AG09309 (cell line): ENCODE measurements around the gene MON2.
A peak's percentile ranks its signal among the peaks of the same experiment; 100 is the strongest.

ENCODE experiments used
- DNase-seq: peaks from one replicate; pipeline ENCODE4 v3.0.0-alpha.2; 2010; ENCODE audit warnings: low read depth
- H3K4me3 ChIP-seq: 2 replicates; pipeline ENCODE4 v1.5.1; 2011; ENCODE audit warnings: mild to moderate bottlenecking, low read depth, low read length, moderate library complexity; ENCODE audit not compliant: control insufficient read depth
- TF ChIP-seq, protein P1 (sequence below): IDR thresholded peaks from 2 replicates; pipeline ENCODE4 v1.5.1; 2011; ENCODE audit warnings: mild to moderate bottlenecking, low read depth, low read length, inconsistent platforms; ENCODE audit not compliant: insufficient read depth, control insufficient read depth; ENCODE audit errors: missing control alignments

MON2 gene

DNA sequence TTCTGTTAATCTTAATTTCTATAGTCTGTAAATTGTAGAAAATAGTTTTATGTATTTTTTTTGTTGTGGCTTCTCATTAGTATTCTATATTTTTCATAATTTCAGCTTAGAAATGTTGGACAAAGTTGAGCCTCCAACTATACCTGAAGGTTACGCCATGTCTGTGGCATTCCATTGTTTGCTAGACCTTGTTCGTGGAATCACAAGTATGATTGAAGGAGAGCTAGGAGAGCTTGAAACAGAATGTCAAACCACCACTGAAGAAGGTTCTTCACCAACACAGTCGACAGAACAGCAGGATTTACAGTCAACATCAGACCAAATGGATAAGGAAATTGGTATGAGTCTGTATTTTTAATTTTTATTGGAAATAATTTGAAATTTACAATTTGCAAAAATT is 65.7 kb downstream of the MON2 start:
- no peak overlapping the region for H3K4me3 ChIP-seq
- TF ChIP-seq, protein P1, sequence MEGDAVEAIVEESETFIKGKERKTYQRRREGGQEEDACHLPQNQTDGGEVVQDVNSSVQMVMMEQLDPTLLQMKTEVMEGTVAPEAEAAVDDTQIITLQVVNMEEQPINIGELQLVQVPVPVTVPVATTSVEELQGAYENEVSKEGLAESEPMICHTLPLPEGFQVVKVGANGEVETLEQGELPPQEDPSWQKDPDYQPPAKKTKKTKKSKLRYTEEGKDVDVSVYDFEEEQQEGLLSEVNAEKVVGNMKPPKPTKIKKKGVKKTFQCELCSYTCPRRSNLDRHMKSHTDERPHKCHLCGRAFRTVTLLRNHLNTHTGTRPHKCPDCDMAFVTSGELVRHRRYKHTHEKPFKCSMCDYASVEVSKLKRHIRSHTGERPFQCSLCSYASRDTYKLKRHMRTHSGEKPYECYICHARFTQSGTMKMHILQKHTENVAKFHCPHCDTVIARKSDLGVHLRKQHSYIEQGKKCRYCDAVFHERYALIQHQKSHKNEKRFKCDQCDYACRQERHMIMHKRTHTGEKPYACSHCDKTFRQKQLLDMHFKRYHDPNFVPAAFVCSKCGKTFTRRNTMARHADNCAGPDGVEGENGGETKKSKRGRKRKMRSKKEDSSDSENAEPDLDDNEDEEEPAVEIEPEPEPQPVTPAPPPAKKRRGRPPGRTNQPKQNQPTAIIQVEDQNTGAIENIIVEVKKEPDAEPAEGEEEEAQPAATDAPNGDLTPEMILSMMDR: no peak
- DNase-seq: no peak

DNA sequence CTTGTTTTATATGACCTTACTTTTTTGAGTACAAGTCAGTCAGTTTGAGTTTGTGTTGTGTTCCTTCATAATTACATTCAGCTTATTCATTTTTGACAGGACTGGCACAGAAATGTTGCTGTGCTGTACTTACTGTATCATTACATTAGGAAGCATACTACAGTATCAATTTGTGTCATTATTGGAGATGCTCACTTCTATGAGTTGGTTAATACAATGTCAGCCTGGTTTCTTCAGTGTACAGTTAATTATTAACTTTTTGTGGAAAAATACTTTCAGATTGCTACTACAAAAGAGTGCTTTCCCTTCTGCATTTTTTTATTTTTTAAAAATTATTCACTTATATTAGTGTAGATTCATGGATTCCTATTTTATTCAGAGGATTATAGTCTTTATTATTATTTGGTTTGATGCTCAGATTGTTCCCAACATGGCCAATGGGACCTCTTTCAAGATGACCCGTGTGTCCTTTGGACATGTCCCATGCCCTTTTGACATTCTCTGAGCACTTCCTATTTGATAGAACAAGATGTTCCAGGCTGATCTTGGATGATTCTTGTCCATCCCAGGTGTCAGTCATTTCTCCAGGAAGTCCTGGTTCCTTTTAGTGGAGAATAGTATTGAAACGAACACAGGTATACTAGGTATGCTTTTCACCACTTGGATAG is 66.6 kb downstream of the MON2 start:
- TF ChIP-seq, protein P1: no peak
- no peak for DNase-seq
- no peak overlapping the region for H3K4me3 ChIP-seq

DNA sequence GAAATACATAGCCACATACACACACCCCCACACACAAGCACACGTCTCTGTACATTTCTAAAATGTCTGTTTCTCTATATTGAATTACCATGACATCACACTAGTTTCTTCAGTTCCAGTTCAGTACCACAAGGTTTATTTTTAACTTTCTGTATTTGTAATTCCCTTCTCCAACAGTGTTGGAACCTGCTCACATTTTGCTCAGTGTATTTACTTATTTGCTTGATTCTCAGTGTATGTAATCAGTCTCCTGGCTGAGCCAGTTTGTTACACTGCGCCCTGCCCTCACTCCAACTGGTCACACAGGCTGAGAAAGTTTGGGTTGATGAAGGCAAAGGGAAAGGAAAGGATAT is 67.1 kb downstream of the MON2 start:
- DNase-seq: no peak
- no peak overlapping the region for H3K4me3 ChIP-seq
- TF ChIP-seq, protein P1: no peak

DNA sequence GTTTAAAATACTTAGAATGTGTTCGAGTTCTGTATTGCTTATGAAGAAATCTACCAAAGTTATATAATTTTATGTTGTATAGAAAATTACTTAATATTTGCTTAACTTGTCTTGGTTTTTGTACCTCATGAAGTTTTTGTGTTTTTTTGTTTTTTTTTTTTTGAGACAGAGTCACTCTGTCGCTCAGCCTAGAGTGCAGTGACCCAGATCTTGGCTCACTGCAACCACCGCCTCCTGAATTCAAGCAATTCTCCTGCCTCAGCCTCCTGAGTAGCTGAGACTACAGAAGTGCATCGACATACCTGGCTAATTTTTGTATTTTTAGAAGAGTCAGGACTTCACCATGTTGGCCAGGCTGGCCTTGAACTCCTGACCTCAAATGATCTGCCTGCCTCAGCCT is 69.9 kb downstream of the MON2 start:
- no peak for DNase-seq
- TF ChIP-seq, protein P1: no peak
- H3K4me3 ChIP-seq: no peak overlapping the region

DNA sequence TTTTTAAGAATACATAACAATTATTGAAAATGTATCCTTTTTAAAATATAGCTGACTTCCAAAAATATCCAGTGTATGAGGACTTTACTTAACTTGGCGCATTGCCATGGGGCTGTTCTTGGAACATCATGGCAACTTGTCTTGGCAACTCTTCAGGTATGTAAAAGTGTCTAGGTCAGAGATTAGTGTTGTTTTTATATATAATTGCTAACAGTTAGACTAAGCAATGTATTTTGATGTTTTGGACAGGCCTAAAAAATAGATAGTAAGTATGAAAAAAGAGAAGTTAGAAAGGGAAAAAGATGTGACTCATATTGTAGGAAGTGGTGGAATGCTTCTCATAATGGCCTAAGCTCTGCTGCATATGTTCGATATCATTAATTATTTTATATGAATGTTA is 70.9 kb downstream of the MON2 start:
- TF ChIP-seq, protein P1: no peak
- DNase-seq: peak; percentile 59
- H3K4me3 ChIP-seq: no peak overlapping the region

DNA sequence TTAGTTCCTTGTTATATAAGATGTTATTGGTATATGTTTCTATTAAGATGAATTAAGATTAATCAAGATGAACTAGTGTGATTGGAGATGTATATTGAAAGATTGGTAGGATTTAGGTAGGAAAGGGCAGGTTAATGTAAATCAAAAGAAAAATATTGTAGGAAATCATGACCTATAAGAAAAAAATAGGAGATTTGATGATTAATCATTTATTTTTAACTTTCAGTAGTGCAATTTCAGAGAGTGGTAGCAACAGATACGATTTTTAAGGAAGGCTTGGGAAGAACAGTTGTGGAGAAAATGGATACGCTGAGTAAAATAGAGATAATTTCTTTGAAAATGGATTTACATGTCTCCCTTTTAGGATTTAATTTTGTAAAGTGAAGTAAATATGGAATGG is 73.7 kb downstream of the MON2 start:
- no peak for DNase-seq
- TF ChIP-seq, protein P1: no peak
- H3K4me3 ChIP-seq: no peak overlapping the region

DNA sequence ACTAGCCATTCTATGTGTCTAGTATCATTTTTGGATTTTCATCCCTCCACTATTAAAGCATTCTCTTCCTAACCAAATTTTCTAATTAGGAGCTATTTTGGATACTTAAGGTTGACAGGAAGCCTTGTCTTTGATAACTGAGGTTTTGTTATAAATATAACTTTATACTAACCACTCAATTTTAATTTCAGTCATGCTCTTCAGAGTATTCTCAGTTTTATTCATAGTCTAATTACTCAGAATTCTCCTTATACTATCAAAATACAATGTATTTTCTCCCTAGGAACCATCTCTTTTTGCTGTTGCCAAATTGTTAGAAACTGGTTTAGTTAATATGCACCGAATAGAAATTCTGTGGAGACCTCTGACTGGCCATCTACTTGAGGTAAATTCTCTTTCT is 76.2 kb downstream of the MON2 start:
- TF ChIP-seq, protein P1: no peak
- no peak overlapping the region for H3K4me3 ChIP-seq
- DNase-seq: no peak
